Activated CD4-positive, CD25-positive, alpha-beta regulatory T cell treated with anti-CD3 and anti-CD28 coated beads, Interleukin-2, amount 50 U/mL, for 24 hours (primary cell): Measurements from ENCODE around the gene APAF1.
"Not testable (repeated sequence)": the region's sequence is repeated elsewhere in the genome, so short reads cannot be mapped to it uniquely, and the experiment has no call there.

Experiments used
- ATAC-seq, 2 donors: fragments of 150-1000 bp; cut with Tn5 transposase; one replicate each; pipeline ENCODE4 v1.10.0; 2021; ENCODE audit warnings: mild to moderate bottlenecking in 1 of 2, moderate library complexity in 1 of 2

APAF1 gene

GRCh38 chr12:98644712-98645571 lies at the start of gene APAF1, which contains the start of gene IKBIP:
TSS of gene APAF1 (plus strand) at chr12:98645290. CDS start at chr12:98648360, 3,070 bp downstream.
TSS of gene IKBIP (minus strand) at chr12:98644788. CDS start at chr12:98644701, 87 bp downstream.
- ATAC-seq: peak; percentile 92

- ATAC-seq: not testable (repeated sequence)
Observed at GRCh38 chr12:98597313-98597712, 47.8 kb upstream of the APAF1 start.

- no peak for ATAC-seq
Observed at GRCh38 chr12:98601924-98602323, 43.2 kb upstream of the APAF1 start.

- no peak for ATAC-seq
Observed at GRCh38 chr12:98606359-98606988, 38.6 kb upstream of the APAF1 start.

- no peak for ATAC-seq
Observed at GRCh38 chr12:98610596-98610995, 34.5 kb upstream of the APAF1 start.

- ATAC-seq: peak; percentile 17 to 38
Observed at GRCh38 chr12:98612696-98613334, 32.3 kb upstream of the APAF1 start.

GRCh38 chr12:98618952-98619351 lies 26.1 kb upstream of the APAF1 start:
- ATAC-seq: no peak

GRCh38 chr12:98635657-98636323 lies 9.3 kb upstream of the APAF1 start:
- peak in 1 of 2 donors; percentile 56 for ATAC-seq

GRCh38 chr12:98637068-98637467 lies 8.0 kb upstream of the APAF1 start:
- ATAC-seq: peak; percentile 45 to 50

- ATAC-seq: peak; percentile 33 to 44
Observed at GRCh38 chr12:98638009-98638408, 7.1 kb upstream of the APAF1 start.

- no peak for ATAC-seq
Observed at GRCh38 chr12:98639491-98639890, 5.6 kb upstream of the APAF1 start.

- not testable (repeated sequence) for ATAC-seq
Observed at GRCh38 chr12:98642801-98643200, 2.3 kb upstream of the APAF1 start.

GRCh38 chr12:98644433-98644711 lies 718 bp upstream of the APAF1 start:
- ATAC-seq: peak; percentile 2 to 10

- no peak for ATAC-seq
Observed at GRCh38 chr12:98645572-98646067, 530 bp downstream of the APAF1 start.

- ATAC-seq: no peak
Observed at GRCh38 chr12:98646294-98647090, 1.4 kb downstream of the APAF1 start.

GRCh38 chr12:98651328-98651727 lies 6.2 kb downstream of the APAF1 start:
- ATAC-seq: no peak

- no peak for ATAC-seq
Observed at GRCh38 chr12:98653866-98654493, 8.9 kb downstream of the APAF1 start.

GRCh38 chr12:98656289-98657101 lies 11.4 kb downstream of the APAF1 start:
- peak; percentile 94 to 97 for ATAC-seq

GRCh38 chr12:98660521-98660920 lies 15.4 kb downstream of the APAF1 start:
- no peak for ATAC-seq

- ATAC-seq: no peak
Observed at GRCh38 chr12:98669751-98670150, 24.7 kb downstream of the APAF1 start.

- no peak for ATAC-seq
Observed at GRCh38 chr12:98671459-98671858, 26.4 kb downstream of the APAF1 start.
